ENCODE data around the gene CALCOCO1. TPM values are rescaled to one million over a fixed set of nuclear protein-coding genes. Genes with fewer than 3 reads are reported as not detected.

CALCOCO1 gene
- total and polyA plus RNA-seq, 2 of the 8 experiments (the other 6 are each of a cell fraction or from before 2014, with no cell fraction given): 20.3 to 39.3 TPM

DNA sequence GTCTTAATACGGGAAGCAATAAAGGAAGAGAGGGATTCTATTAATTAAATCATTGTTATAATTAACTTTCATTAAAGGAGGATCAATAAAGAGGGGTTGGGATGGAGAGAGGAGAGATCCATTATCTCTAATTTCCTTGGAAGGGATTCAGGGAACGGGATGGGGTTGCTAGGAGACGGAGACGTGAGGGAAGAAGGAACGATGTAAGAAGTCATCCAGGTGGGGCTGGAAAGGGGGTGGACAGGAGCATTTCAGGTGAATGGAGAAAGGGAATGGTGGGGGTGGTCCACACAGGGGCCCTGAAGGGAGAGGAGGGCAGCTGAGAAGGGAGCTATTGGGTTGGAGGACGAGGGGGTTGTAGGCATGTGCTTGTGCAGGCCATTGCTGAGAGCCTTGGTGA lies 17.2 kb downstream of the CALCOCO1 start:
- no peak for DNase-seq (ENCODE audit: low read depth in 1 of 2, low spot score in 2 of 2)
- POLR2A ChIA-PET (ENCODE audit: partially characterized antibody): interaction anchor here (1.3 to 1.9 kb wide), 3 partner anchors 9 to 36 kb away, joined by 3 to 5 read pairs (median 4); partner anchors contain the start of gene ATP5MC2
- no peak overlapping the region for H3K9ac ChIP-seq (replicated peaks in 1 of 4; ENCODE audit: extremely low read depth in 1 of 4, low read depth in 3 of 4, low read length in 3 of 4)
- H2AFZ ChIP-seq (ENCODE audit: low read length): no peak overlapping the region
- no peak overlapping the region for H2BK5ac ChIP-seq (ENCODE audit: low read depth, low read length)
- no peak overlapping the region for H3K56ac ChIP-seq (replicated peaks; ENCODE audit: insufficient read length, low read depth, low read length)
- H3K79me1 ChIP-seq (ENCODE audit: low read depth, low read length): no peaks in the 10 kb centered on the region
- H4K91ac ChIP-seq (replicated peaks; ENCODE audit: insufficient read length, low read length): no peak overlapping the region
- 86% methylated on average over 6 of the region's 6 CpGs; no CpG with 5 or more reads in 1 of the 2 experiments for WGBS, 2 experiments (ENCODE audit: extremely low coverage in 1 of 2, insufficient coverage in 1 of 2, insufficient read length in 1 of 2, insufficient replicate concordance in 2 of 2, low coverage in 1 of 2, low lambda C conversion rate in 2 of 2, missing lambda C conversion rate in 1 of 2)
- H3K27ac ChIP-seq (ENCODE audit: low read depth, low read length): no peak overlapping the region
- no peak overlapping the region for H2BK12ac ChIP-seq (ENCODE audit: low read depth, low read length)
- no peak overlapping the region for H3K4ac ChIP-seq (replicated peaks; ENCODE audit: insufficient read length, low read depth, low read length)
- FAIRE-seq: no peak
- H4K20me1 ChIP-seq (replicated peaks in 1 of 2; ENCODE audit: control insufficient read depth in 1 of 2, insufficient read depth in 2 of 2, low read length in 2 of 2): peaks cover 0 to 3% of the 10 kb centered on the region in 2 experiments
- no peak overlapping the region for H2BK120ac ChIP-seq (replicated peaks; ENCODE audit: low read depth, low read length)
- H3K4me1 ChIP-seq (replicated peaks in 1 of 4; ENCODE audit: control insufficient read depth in 3 of 4, insufficient read depth in 4 of 4, low read length in 3 of 4): no peaks in the 10 kb centered on the region
- no peak overlapping the region for H3K23ac ChIP-seq (ENCODE audit: insufficient read length)
- TF ChIP-seq, protein P1, sequence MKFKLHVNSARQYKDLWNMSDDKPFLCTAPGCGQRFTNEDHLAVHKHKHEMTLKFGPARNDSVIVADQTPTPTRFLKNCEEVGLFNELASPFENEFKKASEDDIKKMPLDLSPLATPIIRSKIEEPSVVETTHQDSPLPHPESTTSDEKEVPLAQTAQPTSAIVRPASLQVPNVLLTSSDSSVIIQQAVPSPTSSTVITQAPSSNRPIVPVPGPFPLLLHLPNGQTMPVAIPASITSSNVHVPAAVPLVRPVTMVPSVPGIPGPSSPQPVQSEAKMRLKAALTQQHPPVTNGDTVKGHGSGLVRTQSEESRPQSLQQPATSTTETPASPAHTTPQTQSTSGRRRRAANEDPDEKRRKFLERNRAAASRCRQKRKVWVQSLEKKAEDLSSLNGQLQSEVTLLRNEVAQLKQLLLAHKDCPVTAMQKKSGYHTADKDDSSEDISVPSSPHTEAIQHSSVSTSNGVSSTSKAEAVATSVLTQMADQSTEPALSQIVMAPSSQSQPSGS (IDR thresholded peaks at IDR 0.05; ENCODE audit: low read length): no peak
- TF ChIP-seq BACH1 (IDR thresholded peaks at IDR 0.05; ENCODE audit: low read length) (no peak), RBBP5 (IDR thresholded peaks at IDR 0.05; ENCODE audit: borderline replicate concordance, low read depth, low read length) (no peak), SIN3A (conservative IDR thresholded peaks at IDR 0.05 in 1 of 2, IDR thresholded peaks at IDR 0.05 in 1 of 2; ENCODE audit: low read depth in 1 of 2, low read length in 2 of 2) (no peak), CREB1 (IDR thresholded peaks at IDR 0.05) (no peak), KDM1A (IDR thresholded peaks at IDR 0.05; ENCODE audit: borderline replicate concordance, low read length) (no peak), RAD21 (IDR thresholded peaks at IDR 0.05 in 1 of 2, conservative IDR thresholded peaks at IDR 0.05 in 1 of 2; ENCODE audit: low read depth in 2 of 2, low read length in 2 of 2) (no peak), EZH2 (IDR thresholded peaks at IDR 0.05; ENCODE audit: low read depth, low read length, severe bottlenecking) (no peak)
- no peak overlapping the region for H4K8ac ChIP-seq (ENCODE audit: extremely low read depth, insufficient read depth, low read length)
- no peak overlapping the region for H3K14ac ChIP-seq (ENCODE audit: insufficient read length)
- peak overlapping the region; percentile 15; the same call in 1 of the 2 replicates for H2AK5ac ChIP-seq (ENCODE audit: low read depth, low read length)
- H3K4me2 ChIP-seq (ENCODE audit: insufficient read depth in 1 of 2, low read depth in 2 of 2, low read length in 2 of 2): no peak overlapping the region
- no peak overlapping the region for H3K18ac ChIP-seq (ENCODE audit: extremely low read depth, low read length)
- peaks cover 0 to 2% (median 0%) of the 10 kb centered on the region in 4 experiments; a peak in 2 of 7 replicates for H3K27me3 ChIP-seq (replicated peaks in 1 of 4; ENCODE audit: control insufficient read depth in 3 of 4, extremely low read depth in 1 of 4, insufficient read depth in 3 of 4, low read length in 3 of 4)
- no peaks in the 10 kb centered on the region for H3K9me3 ChIP-seq (ENCODE audit: insufficient read depth in 2 of 2, low read depth in 1 of 2, low read length in 1 of 2)
- H4K5ac ChIP-seq (ENCODE audit: insufficient read length, low read depth, low read length): no peak overlapping the region
- H3K79me2 ChIP-seq (ENCODE audit: control insufficient read depth in 1 of 2, insufficient read depth in 2 of 2, low read length in 2 of 2): no peaks in the 10 kb centered on the region
- no peaks in the 10 kb centered on the region for H3K23me2 ChIP-seq (ENCODE audit: low read depth, low read length)
- CTCF ChIA-PET (ENCODE audit: partially characterized antibody): interaction anchor here (0.9 to 10.0 kb wide), 4 partner anchors 8 to 28 kb away, joined by 3 to 531 read pairs (median 4); partner anchors contain the start of gene CALCOCO1
- no peak overlapping the region for H2BK20ac ChIP-seq (ENCODE audit: low read length)
- H3K36me3 ChIP-seq (ENCODE audit: control insufficient read depth in 2 of 4, insufficient read depth in 4 of 4, low read length in 3 of 4): no peaks in the 10 kb centered on the region
- no peak overlapping the region for H2BK15ac ChIP-seq (ENCODE audit: low read length)
- no peak overlapping the region for H3K4me3 ChIP-seq (ENCODE audit: extremely low read depth in 1 of 4, insufficient read depth in 2 of 4, low read depth in 3 of 4, low read length in 4 of 4)
